Measurements from ENCODE around the gene CLDN15. TPM values are rescaled to one million over a fixed set of nuclear protein-coding genes. Genes with fewer than 3 reads are reported as not detected.
"Not testable (repeated sequence)": the region's sequence is repeated elsewhere in the genome, so short reads cannot be mapped to it uniquely, and the experiment has no call there.

CLDN15 gene
- total RNA-seq, 2 experiments from 2014 or later, result 12.6 to 15.2 TPM

GRCh38 chr7:101258243-101258731, 20.7 kb upstream of the CLDN15 start:
- CTCF ChIA-PET, result no interaction called here
- Histone ChIP-seq H3K9me3 (ENCODE audit: control insufficient read depth in 1 of 2, insufficient read depth in 1 of 2, low read length in 2 of 2) (no peaks in the 10 kb centered on the region), H3K27ac (ENCODE audit: low read depth in 1 of 2, low read length in 2 of 2) (no peak overlapping the region), H3K27me3 (ENCODE audit: control insufficient read depth in 1 of 2, insufficient read depth in 2 of 2, low read length in 2 of 2) (no peaks in the 10 kb centered on the region), H3K36me3 (ENCODE audit: insufficient read depth, low read length) (no peaks in the 10 kb centered on the region), H3K4me3 (ENCODE audit: low read length) (no peak overlapping the region), H3K4me1 (ENCODE audit: insufficient read depth, low read length) (no peaks in the 10 kb centered on the region)
- intact Hi-C loops (cut with DNase I, micrococcal nuclease), result loop anchor here in 1 of 2 experiments (10.0 kb wide), 1 partner anchor 823 kb away; the partner anchor contains the start of gene PPP1R35
- H3K4me3 Mint-ChIP-seq, result no peak overlapping the region
- peaks cover 13% of the 10 kb centered on the region for H3K27me3 Mint-ChIP-seq
- DNase-seq (no peak), ATAC-seq (ENCODE audit: poor library complexity) (no peak)
- H3K36me3 Mint-ChIP-seq (ENCODE audit: low read depth), result no peaks in the 10 kb centered on the region
- POLR2A ChIA-PET, result interaction anchor here (1.5 kb wide), 1 partner anchor 40 kb away, joined by 3 read pairs; the partner anchor contains the start of genes PLOD3 and ZNHIT1
- TF ChIP-seq CTCF (IDR thresholded peaks at IDR 0.05), result no peak
- no peaks in the 10 kb centered on the region for H3K9me3 Mint-ChIP-seq
- H3K27ac Mint-ChIP-seq, result no peak overlapping the region
- H3K4me1 Mint-ChIP-seq (ENCODE audit: low read depth), result no peaks in the 10 kb centered on the region

- H3K36me3 ChIP-seq (ENCODE audit: insufficient read depth, low read length), result no peaks in the 10 kb centered on the region
- peaks cover 9% of the 10 kb centered on the region for H3K36me3 Mint-ChIP-seq (ENCODE audit: low read depth)
- no peaks in the 10 kb centered on the region for H3K27me3 ChIP-seq (ENCODE audit: control insufficient read depth in 1 of 2, insufficient read depth in 2 of 2, low read length in 2 of 2)
- H3K27ac Mint-ChIP-seq, result no peak overlapping the region
- intact Hi-C loops (cut with DNase I, micrococcal nuclease), result loop anchor here in 1 of 2 experiments (10.0 kb wide), 1 partner anchor 821 kb away; the partner anchor contains the start of gene PPP1R35
- DNase-seq (no peak), ATAC-seq (ENCODE audit: poor library complexity) (no peak)
- H3K4me1 Mint-ChIP-seq (ENCODE audit: low read depth), result peaks cover 15% of the 10 kb centered on the region
- no peak overlapping the region for H3K4me3 ChIP-seq (ENCODE audit: low read length)
- peaks cover 17% of the 10 kb centered on the region for H3K4me1 ChIP-seq (ENCODE audit: insufficient read depth, low read length)
- peaks cover 5% of the 10 kb centered on the region for H3K27me3 Mint-ChIP-seq
- no peak overlapping the region for H3K4me3 Mint-ChIP-seq
- no peak overlapping the region for H3K27ac ChIP-seq (ENCODE audit: low read depth in 1 of 2, low read length in 2 of 2)
- no peak for TF ChIP-seq CTCF (IDR thresholded peaks at IDR 0.05)
- no peaks in the 10 kb centered on the region for H3K9me3 Mint-ChIP-seq
- ChIA-PET CTCF (interaction anchor here (0.5 to 4.1 kb wide), 2 partner anchors 12 to 1806 kb away, joined by 3 to 16 read pairs; no protein-coding TSS in a partner anchor), POLR2A (interaction anchor here (1.0 kb wide), 1 partner anchor 12 kb away, joined by 3 read pairs; no protein-coding TSS in a partner anchor)
- no peaks in the 10 kb centered on the region for H3K9me3 ChIP-seq (ENCODE audit: control insufficient read depth in 1 of 2, insufficient read depth in 1 of 2, low read length in 2 of 2)
These were observed 18.2 kb upstream of the CLDN15 start for GRCh38 chr7:101255796-101256195.

GRCh38 chr7:101253199-101253598, 15.6 kb upstream of the CLDN15 start:
- not testable (repeated sequence) for H3K27ac ChIP-seq (ENCODE audit: low read depth in 1 of 2, low read length in 2 of 2); H3K27ac Mint-ChIP-seq; H3K4me3 ChIP-seq (ENCODE audit: low read length); H3K36me3 ChIP-seq (ENCODE audit: insufficient read depth, low read length); H3K9me3 Mint-ChIP-seq; DNase-seq; H3K27me3 Mint-ChIP-seq; H3K4me3 Mint-ChIP-seq; H3K9me3 ChIP-seq (ENCODE audit: control insufficient read depth in 1 of 2, insufficient read depth in 1 of 2, low read length in 2 of 2); H3K27me3 ChIP-seq (ENCODE audit: control insufficient read depth in 1 of 2, insufficient read depth in 2 of 2, low read length in 2 of 2); ATAC-seq (ENCODE audit: poor library complexity)
- intact Hi-C loops (cut with DNase I, micrococcal nuclease), result loop anchor here in 1 of 2 experiments (2.0 to 10.0 kb wide), 4 partner anchors 34 to 818 kb away; partner anchors contain the start of genes IFT22, PPP1R35, VGF and ZNHIT1
- H3K4me1 ChIP-seq (ENCODE audit: insufficient read depth, low read length), result peaks cover 23% of the 10 kb centered on the region
- Mint-ChIP-seq H3K4me1 (ENCODE audit: low read depth) (peaks cover 29% of the 10 kb centered on the region), H3K36me3 (ENCODE audit: low read depth) (peaks cover 19% of the 10 kb centered on the region)
- ChIA-PET CTCF (interaction anchor here (0.7 to 4.1 kb wide), 5 partner anchors 9 to 109 kb away, joined by 3 to 16 read pairs (median 5); partner anchors contain the start of genes PLOD3 and ZNHIT1), POLR2A (interaction anchor here (1.4 to 5.9 kb wide), 3 partner anchors 9 to 168 kb away, joined by 6 to 30 read pairs (median 8); partner anchors contain the start of genes FIS1, PLOD3, TRIM56 and ZNHIT1)

Measured in CD4-positive, alpha-beta T cell (primary cell).